IMR-90 (cell line): ENCODE results near the gene LAP3.

Source experiments
- CHD1 ChIP-seq: IDR thresholded peaks from 2 replicates; pipeline ENCODE4 v1.6.1; 2012; ENCODE audit warnings: low read depth, low read length, improper control_type of control experiment
- CTCF ChIP-seq: conservative IDR thresholded peaks from 2 replicates; pipeline ENCODE4 v1.5.1; 2012; ENCODE audit warnings: mild to moderate bottlenecking, low read depth, low read length, improper control_type of control experiment
- MAZ ChIP-seq: IDR thresholded peaks from 2 replicates; pipeline ENCODE4 v1.6.1; 2012; ENCODE audit warnings: low read depth, mild to moderate bottlenecking, low read length, improper control_type of control experiment, moderate library complexity, borderline replicate concordance
- POLR2A ChIP-seq: IDR thresholded peaks from 2 replicates; pipeline ENCODE4 v1.6.1; 2012; ENCODE audit warnings: mild to moderate bottlenecking, low read depth, low read length
- RFX5 ChIP-seq: IDR thresholded peaks from 2 replicates; pipeline ENCODE4 v1.8.0; 2012; ENCODE audit warnings: low read depth, mild to moderate bottlenecking, low read length, moderate library complexity
- TF ChIP-seq, protein P1 (sequence below): fragments of 150-350 bp; IDR thresholded peaks from 2 replicates; pipeline ENCODE4 v1.6.1; 2016; ENCODE audit warnings: low read depth, mild to moderate bottlenecking, low read length, moderate library complexity, borderline replicate concordance

GRCh38 chr4:17657090-17657489 lies 80.1 kb downstream of the LAP3 start:
- no peak for TF ChIP-seq CTCF
- no peak for TF ChIP-seq RFX5
- TF ChIP-seq, protein P1, sequence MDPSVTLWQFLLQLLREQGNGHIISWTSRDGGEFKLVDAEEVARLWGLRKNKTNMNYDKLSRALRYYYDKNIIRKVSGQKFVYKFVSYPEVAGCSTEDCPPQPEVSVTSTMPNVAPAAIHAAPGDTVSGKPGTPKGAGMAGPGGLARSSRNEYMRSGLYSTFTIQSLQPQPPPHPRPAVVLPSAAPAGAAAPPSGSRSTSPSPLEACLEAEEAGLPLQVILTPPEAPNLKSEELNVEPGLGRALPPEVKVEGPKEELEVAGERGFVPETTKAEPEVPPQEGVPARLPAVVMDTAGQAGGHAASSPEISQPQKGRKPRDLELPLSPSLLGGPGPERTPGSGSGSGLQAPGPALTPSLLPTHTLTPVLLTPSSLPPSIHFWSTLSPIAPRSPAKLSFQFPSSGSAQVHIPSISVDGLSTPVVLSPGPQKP, result no peak
- TF ChIP-seq MAZ, result no peak
- no peak for TF ChIP-seq CHD1
- TF ChIP-seq POLR2A, result no peak
